GM12878 (cell line): ENCODE measurements around the gene PACS1.

Experiments used
- CTCF ChIP-seq, 3 experiments: IDR thresholded peaks in 2 of 3; conservative IDR thresholded peaks in 1 of 3; 2 replicates each; pipeline ENCODE4 v1.5.1; 2011; ENCODE audit warnings: low read depth in 3 of 3, low read length in 3 of 3, mild to moderate bottlenecking in 3 of 3, control low read depth in 2 of 3, moderate library complexity in 2 of 3, inconsistent platforms in 1 of 3, mixed read lengths in 1 of 3; ENCODE audit not compliant: control insufficient read depth in 2 of 3, insufficient read depth in 1 of 3; ENCODE audit errors: extremely low read depth in 1 of 3
- NFIC ChIP-seq: IDR thresholded peaks from 2 replicates; pipeline ENCODE4 v1.6.1; 2012; ENCODE audit warnings: low read depth, mild to moderate bottlenecking, inconsistent platforms, low read length, moderate library complexity
- POLR2AphosphoS2 ChIP-seq: IDR thresholded peaks from 2 replicates; pipeline ENCODE4 v1.6.1; 2011; ENCODE audit warnings: low read depth, mild to moderate bottlenecking, low read length, improper control_type of control experiment, moderate library complexity
- STAT3 ChIP-seq: IDR thresholded peaks from 2 replicates; pipeline ENCODE4 v1.6.1; 2011; ENCODE audit warnings: low read depth, low read length, improper control_type of control experiment

- TF ChIP-seq NFIC, result no peak
- no peak for TF ChIP-seq CTCF (IDR thresholded peaks at IDR 0.05 in 2 of 3, conservative IDR thresholded peaks at IDR 0.05 in 1 of 3; ENCODE audit: control insufficient read depth in 2 of 3, extremely low read depth in 1 of 3, insufficient read depth in 1 of 3, low read depth in 3 of 3, low read length in 3 of 3)
- no peak for TF ChIP-seq POLR2AphosphoS2
- no peak for TF ChIP-seq STAT3
Measured at GRCh38 chr11:66292543-66293332, 222.7 kb downstream of the PACS1 start.
